CD1c-positive myeloid dendritic cell (primary cell): ENCODE measurements around the gene CARMIL1.

Source experiments
- DNase-seq: peaks from one replicate; pipeline ENCODE4 v3.0.0-alpha.2; 2016; ENCODE audit errors: extremely low spot score

Gene CARMIL1

GRCh38 chr6:25311331-25311840 is 32.2 kb downstream of the CARMIL1 start:
- no peak for DNase-seq

- DNase-seq, result no peak
Measured at GRCh38 chr6:25312034-25312620, 33.0 kb downstream of the CARMIL1 start.

GRCh38 chr6:25312703-25313102 is 33.5 kb downstream of the CARMIL1 start:
- no peak for DNase-seq

GRCh38 chr6:25314509-25315175 is 35.5 kb downstream of the CARMIL1 start:
- no peak for DNase-seq

GRCh38 chr6:25315194-25316177 is 36.3 kb downstream of the CARMIL1 start:
- no peak for DNase-seq

GRCh38 chr6:25316626-25317025 is 37.5 kb downstream of the CARMIL1 start:
- DNase-seq, result no peak

GRCh38 chr6:25318589-25318988 is 39.4 kb downstream of the CARMIL1 start:
- DNase-seq, result no peak

- DNase-seq, result no peak
Measured at GRCh38 chr6:25320459-25320858, 41.3 kb downstream of the CARMIL1 start.

GRCh38 chr6:25322692-25323091 is 43.5 kb downstream of the CARMIL1 start:
- DNase-seq, result no peak

- no peak for DNase-seq
Measured at GRCh38 chr6:25324066-25324762, 45.0 kb downstream of the CARMIL1 start.

- DNase-seq, result no peak
Measured at GRCh38 chr6:25326126-25326525, 47.0 kb downstream of the CARMIL1 start.

- DNase-seq, result no peak
Measured at GRCh38 chr6:25326960-25327359, 47.8 kb downstream of the CARMIL1 start.

GRCh38 chr6:25327432-25327831 is 48.3 kb downstream of the CARMIL1 start:
- DNase-seq, result no peak

- peak; percentile 23 for DNase-seq
Measured at GRCh38 chr6:25329161-25329817, 50.1 kb downstream of the CARMIL1 start.

- no peak for DNase-seq
Measured at GRCh38 chr6:25329982-25330381, 50.8 kb downstream of the CARMIL1 start.

- peak; percentile 27 for DNase-seq
Measured at GRCh38 chr6:25330796-25331685, 51.9 kb downstream of the CARMIL1 start.

GRCh38 chr6:25332165-25332564 is 53.0 kb downstream of the CARMIL1 start:
- no peak for DNase-seq

GRCh38 chr6:25332655-25333071 is 53.5 kb downstream of the CARMIL1 start:
- DNase-seq, result peak; percentile 28

GRCh38 chr6:25333471-25333870 is 54.3 kb downstream of the CARMIL1 start:
- no peak for DNase-seq

- no peak for DNase-seq
Measured at GRCh38 chr6:25334793-25335192, 55.6 kb downstream of the CARMIL1 start.
